H1 (cell line): Measurements from ENCODE around the gene FBLN2. TPM values are rescaled to one million over a fixed set of nuclear protein-coding genes. Genes with fewer than 3 reads are reported as not detected.

Source experiments
- CBX5 ChIP-seq: fragments of 300-800, 300-1000 bp; sonication (generic); IDR thresholded peaks from 2 replicates; pipeline ENCODE4 v1.7.1; 2016; ENCODE audit warnings: antibody characterized with exemption, low read length, low read depth
- CHD1 ChIP-seq: IDR thresholded peaks from 2 replicates; pipeline ENCODE4 v1.6.1; 2012; ENCODE audit warnings: low read depth, low read length, improper control_type of control experiment
- KDM1A ChIP-seq: fragments of 200-600, 300-600 bp; sonication (generic); IDR thresholded peaks from 2 replicates; pipeline ENCODE4 v1.7.1; 2016; ENCODE audit warnings: mild to moderate bottlenecking, low read length, borderline replicate concordance
- KDM5A ChIP-seq: fragments of 200-600 bp; IDR thresholded peaks from 2 replicates; pipeline ENCODE4 v1.7.1; 2012; ENCODE audit warnings: mild to moderate bottlenecking, low read length, inconsistent platforms, mixed read lengths
- NRF1 ChIP-seq: IDR thresholded peaks from 2 replicates; pipeline ENCODE4 v1.6.1; 2011; ENCODE audit warnings: mild to moderate bottlenecking, low read depth, low read length, improper control_type of control experiment
- POU5F1 ChIP-seq: IDR thresholded peaks from 2 replicates; pipeline ENCODE4 v1.6.1; 2011; ENCODE audit warnings: low read depth, mild to moderate bottlenecking, low read length, moderate library complexity
- TAF7 ChIP-seq: optimal IDR thresholded peaks from 2 replicates; pipeline ENCODE3; 2011; ENCODE audit warnings: low read depth, mild to moderate bottlenecking, inconsistent platforms, low read length, moderate library complexity, borderline replicate concordance
- polyA plus RNA-seq, 7 experiments: library from polyadenylated mRNA; depleted of rRNA in 3 of 7; stranded (reverse) in 5 of 7; unstranded in 2 of 7; fragments of >200 nt in 5 of 7; fragments of 200-250 nt in 2 of 7; gene quantifications; 1 replicate in 5 of 7; 2 replicates in 1 of 7; 4 replicates in 1 of 7; pipeline versions ENCODE4 v1.2.1 to v1.2.3, GENCODE V29; 2011 to 2013; ENCODE audit warnings: missing spikeins in 2 of 7, mixed read lengths in 2 of 7
- total RNA-seq: library from RNA; stranded (reverse); fragmentation: NEBNext Ultra II Directional; extraction: Animal tissue kit (Norgen Biotek cat#: 25700); gene quantifications from 2 replicates; pipeline ENCODE4 v1.2.1, GENCODE V29; 2021
- TF ChIP-seq, protein P1 (sequence below): fragments of 300-600 bp; sonication (generic); IDR thresholded peaks from 2 replicates; pipeline ENCODE4 v1.7.1; 2012; ENCODE audit warnings: low read length, moderate library complexity, mild to moderate bottlenecking, inconsistent platforms; ENCODE audit not compliant: insufficient replicate concordance

Gene FBLN2
- total and polyA plus RNA-seq, 2 of the 8 experiments (the other 6 are each of a cell fraction or from before 2014, with no cell fraction given) = 17.4 to 24.2 TPM

DNA sequence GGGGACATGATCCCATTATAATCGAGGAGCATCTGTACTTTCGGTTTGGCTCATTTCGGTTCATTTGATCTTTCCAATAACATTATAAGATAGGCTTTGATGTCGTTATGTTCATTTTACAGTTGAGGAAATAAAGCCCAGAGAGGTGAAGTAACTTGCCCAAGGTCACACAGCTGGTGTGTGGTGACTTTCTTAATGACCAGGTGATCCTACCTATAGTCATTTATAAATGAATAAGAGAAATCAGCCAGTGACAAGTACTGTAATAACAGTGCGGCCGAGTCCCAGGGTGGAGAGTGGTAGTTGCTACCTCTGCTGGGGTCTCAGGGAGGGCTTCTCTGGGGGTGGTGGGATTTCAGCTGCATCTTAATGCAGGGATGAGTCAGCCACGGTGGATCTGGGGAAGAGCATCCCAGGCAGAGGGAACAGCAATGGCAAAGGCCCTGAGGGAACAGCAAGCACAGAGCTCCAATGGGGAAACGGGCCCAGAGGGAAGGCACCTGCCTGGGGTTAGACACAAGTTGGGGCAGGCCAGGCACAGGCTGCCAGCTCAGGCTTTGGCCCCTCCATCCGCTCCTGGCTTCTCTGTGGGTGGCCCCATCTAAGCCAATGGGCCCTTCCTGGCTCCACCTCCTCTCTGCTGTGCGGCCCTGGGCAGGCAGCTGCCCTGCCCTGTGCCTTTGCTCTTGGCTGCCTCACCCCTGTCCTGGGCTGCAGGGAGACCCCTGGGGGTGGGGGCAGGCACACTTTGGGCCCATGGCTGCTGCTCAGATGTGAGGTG lies 1.1 kb upstream of the FBLN2 start (continued):
- TF ChIP-seq, protein P1, sequence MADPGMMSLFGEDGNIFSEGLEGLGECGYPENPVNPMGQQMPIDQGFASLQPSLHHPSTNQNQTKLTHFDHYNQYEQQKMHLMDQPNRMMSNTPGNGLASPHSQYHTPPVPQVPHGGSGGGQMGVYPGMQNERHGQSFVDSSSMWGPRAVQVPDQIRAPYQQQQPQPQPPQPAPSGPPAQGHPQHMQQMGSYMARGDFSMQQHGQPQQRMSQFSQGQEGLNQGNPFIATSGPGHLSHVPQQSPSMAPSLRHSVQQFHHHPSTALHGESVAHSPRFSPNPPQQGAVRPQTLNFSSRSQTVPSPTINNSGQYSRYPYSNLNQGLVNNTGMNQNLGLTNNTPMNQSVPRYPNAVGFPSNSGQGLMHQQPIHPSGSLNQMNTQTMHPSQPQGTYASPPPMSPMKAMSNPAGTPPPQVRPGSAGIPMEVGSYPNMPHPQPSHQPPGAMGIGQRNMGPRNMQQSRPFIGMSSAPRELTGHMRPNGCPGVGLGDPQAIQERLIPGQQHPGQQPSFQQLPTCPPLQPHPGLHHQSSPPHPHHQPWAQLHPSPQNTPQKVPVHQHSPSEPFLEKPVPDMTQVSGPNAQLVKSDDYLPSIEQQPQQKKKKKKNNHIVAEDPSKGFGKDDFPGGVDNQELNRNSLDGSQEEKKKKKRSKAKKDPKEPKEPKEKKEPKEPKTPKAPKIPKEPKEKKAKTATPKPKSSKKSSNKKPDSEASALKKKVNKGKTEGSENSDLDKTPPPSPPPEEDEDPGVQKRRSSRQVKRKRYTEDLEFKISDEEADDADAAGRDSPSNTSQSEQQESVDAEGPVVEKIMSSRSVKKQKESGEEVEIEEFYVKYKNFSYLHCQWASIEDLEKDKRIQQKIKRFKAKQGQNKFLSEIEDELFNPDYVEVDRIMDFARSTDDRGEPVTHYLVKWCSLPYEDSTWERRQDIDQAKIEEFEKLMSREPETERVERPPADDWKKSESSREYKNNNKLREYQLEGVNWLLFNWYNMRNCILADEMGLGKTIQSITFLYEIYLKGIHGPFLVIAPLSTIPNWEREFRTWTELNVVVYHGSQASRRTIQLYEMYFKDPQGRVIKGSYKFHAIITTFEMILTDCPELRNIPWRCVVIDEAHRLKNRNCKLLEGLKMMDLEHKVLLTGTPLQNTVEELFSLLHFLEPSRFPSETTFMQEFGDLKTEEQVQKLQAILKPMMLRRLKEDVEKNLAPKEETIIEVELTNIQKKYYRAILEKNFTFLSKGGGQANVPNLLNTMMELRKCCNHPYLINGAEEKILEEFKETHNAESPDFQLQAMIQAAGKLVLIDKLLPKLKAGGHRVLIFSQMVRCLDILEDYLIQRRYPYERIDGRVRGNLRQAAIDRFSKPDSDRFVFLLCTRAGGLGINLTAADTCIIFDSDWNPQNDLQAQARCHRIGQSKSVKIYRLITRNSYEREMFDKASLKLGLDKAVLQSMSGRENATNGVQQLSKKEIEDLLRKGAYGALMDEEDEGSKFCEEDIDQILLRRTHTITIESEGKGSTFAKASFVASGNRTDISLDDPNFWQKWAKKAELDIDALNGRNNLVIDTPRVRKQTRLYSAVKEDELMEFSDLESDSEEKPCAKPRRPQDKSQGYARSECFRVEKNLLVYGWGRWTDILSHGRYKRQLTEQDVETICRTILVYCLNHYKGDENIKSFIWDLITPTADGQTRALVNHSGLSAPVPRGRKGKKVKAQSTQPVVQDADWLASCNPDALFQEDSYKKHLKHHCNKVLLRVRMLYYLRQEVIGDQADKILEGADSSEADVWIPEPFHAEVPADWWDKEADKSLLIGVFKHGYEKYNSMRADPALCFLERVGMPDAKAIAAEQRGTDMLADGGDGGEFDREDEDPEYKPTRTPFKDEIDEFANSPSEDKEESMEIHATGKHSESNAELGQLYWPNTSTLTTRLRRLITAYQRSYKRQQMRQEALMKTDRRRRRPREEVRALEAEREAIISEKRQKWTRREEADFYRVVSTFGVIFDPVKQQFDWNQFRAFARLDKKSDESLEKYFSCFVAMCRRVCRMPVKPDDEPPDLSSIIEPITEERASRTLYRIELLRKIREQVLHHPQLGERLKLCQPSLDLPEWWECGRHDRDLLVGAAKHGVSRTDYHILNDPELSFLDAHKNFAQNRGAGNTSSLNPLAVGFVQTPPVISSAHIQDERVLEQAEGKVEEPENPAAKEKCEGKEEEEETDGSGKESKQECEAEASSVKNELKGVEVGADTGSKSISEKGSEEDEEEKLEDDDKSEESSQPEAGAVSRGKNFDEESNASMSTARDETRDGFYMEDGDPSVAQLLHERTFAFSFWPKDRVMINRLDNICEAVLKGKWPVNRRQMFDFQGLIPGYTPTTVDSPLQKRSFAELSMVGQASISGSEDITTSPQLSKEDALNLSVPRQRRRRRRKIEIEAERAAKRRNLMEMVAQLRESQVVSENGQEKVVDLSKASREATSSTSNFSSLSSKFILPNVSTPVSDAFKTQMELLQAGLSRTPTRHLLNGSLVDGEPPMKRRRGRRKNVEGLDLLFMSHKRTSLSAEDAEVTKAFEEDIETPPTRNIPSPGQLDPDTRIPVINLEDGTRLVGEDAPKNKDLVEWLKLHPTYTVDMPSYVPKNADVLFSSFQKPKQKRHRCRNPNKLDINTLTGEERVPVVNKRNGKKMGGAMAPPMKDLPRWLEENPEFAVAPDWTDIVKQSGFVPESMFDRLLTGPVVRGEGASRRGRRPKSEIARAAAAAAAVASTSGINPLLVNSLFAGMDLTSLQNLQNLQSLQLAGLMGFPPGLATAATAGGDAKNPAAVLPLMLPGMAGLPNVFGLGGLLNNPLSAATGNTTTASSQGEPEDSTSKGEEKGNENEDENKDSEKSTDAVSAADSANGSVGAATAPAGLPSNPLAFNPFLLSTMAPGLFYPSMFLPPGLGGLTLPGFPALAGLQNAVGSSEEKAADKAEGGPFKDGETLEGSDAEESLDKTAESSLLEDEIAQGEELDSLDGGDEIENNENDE = no peak
- TF ChIP-seq CBX5 = no peak
- no peak for TF ChIP-seq TAF7
- TF ChIP-seq CHD1 = no peak
- TF ChIP-seq POU5F1 = no peak
- TF ChIP-seq KDM5A = no peak
- no peak for TF ChIP-seq NRF1
- TF ChIP-seq KDM1A = peak; percentile 78
